NCI-H526 treated with DMSO at 0.1 percent for 48 hours (cell line): ENCODE results near the gene RNU11.
"Not testable (repeated sequence)": the region's sequence is repeated elsewhere in the genome, so short reads cannot be mapped to it uniquely, and the experiment has no call there.

Experiments used
- DNase-seq: peaks from one replicate; lab custom pipeline; 2025; lab: John Stamatoyannopoulos, UW

The RNU11 gene

DNA sequence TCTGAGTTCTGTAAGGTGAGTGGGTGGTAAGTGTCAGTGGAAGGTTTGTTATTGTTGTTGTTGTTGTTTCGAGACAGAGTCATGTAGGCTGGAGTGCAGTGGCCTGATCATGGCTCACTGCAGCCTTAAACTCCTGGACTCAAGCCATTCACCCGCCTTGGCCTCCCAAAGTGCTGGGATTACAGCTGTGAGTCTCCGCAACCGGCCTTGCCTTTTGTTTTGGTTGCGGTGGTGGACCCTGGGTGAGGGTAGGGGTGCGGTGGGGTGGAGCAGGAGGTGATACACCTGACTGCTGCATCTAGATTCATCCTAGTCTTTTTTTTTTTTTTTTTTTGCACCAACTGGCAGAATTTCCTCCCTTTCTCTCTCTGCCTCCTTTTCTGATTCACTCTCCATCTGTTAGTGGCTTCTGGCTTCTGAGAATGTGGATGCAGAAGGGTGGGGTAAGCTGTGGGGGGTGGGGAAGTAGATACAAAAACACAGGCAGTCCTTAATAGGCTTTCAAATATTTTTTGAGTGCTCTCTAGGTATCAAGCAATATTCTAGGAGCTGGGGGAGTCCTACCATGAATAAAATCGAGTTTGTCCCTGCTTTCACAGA lies 15.6 kb downstream of the RNU11 start:
- no peak for DNase-seq

DNA sequence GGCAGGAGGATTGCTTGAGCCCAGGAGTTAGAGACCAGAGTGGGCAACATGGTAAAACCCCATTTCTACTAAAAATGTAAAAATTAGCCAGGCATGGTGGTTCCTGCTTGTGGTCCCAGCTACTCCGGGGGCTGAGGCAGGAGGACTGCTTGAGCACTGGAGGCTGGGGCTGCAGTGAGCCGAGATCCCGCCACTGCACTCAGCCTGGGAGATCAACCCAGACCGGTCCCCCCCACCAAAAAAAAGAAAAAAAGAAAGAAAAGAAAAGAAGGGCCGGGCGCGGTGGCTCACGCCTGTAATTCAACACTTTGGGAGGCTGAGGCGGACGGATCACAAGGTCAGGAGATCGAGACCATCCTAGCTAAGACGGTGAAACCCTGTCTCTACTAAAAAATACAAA lies 18.4 kb downstream of the RNU11 start:
- no peak for DNase-seq

DNA sequence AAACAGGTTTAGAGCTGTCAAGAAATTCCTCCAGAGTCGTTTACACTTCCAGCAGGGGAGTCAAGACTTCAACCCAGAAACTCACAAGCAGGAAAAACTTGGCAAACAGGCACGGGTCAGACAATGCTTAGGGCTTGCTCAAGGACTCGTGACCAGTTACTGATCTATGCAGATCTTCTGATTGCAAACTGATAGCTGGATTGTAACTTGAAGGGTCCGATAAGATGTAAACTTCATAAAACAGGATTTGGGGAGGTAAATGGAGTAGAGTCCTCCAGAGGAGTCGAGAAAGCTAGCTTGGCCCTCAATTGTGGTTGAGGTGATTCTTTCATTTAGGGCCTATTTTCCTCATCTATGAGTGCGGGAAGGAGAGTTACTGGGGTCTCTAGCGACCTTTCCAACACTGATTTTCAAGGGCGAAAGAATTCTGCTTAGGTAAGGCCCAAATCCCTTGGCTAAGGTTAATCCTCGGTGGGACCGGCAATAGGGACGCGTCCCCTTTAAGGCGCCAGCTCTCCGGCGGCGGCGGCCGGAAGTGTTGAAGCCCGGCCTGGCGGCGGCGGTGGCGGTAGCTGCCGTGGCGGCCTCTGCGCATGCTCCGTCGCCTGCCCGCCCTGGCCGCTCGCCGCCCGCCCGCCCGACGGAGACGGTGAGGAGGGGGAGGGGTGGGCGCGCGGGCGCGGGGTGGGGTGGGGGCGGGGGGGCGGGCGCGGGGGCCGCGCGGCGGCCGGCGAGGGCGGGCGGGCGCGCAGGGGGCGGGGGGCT lies 20.0 kb downstream of the RNU11 start, which contains the start of gene GMEB1:
GMEB1 (plus strand) TSS at position 594 of the 765 bp plus-strand sequence. CDS start 14,829 bp downstream, outside the sequence.
- DNase-seq = peak; percentile 80

DNA sequence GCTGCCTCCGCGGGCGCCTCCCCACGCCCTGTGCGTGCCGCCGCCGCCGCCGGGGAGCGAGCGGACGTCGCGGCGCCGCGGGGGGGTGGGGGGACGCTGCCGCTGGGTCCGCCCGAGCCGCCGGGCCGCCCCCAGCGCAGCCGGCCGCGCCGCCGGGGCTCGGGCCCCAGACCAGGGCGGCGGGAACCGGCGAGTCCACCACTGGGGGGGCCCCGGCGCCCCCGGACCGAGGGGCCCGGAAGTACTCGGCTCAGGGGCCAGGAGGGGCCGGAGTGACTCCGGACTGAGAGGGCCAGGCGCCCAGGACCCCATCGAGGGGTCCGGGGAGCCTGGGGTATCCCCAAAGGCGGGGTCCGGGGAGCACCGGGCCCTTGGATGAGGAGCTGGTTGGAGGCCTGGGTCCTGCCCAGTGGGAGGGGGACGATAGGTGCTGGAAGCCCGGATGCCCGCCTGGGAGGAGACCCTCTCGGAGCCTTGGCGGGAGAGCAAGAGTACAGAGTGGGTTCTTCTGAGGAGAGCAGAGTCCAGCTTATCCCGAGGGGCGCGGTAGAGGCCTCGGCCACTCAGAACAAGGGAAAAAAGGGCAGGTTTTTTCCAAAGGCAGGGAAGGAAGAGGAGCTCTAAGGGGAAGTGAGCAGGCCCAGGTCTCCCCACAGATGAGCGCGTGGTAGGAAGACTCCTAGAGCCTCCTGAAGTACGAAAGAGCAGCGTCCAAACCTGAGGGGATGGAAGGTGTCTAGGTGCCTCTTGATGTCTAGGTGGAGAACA lies 20.7 kb downstream of the RNU11 start:
- peak; percentile 44 for DNase-seq

DNA sequence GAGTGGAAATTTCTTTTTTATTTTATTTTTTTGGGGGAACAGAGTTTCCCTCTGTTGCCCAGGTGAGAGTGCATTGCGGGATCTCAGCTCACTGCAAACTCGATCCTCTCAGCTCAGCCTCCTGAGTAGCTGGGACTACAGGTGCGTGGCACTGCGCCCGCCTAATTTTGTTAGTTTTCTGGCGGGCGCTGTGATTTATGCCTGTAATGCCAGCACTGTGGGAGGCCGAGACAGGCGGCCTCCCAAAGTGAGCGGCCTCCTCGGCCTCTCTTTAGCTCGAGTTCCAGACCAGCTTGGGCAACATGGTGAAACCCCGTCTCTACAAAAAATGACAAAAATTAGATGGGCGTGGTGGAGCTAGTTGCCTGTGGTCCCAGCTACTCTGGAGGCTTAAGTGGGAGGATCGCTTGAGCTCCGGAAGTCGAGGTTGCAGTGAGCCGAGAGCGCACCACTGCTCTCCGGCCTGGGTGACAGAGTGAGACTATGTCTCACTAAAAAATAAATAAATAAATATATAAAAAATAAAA lies 22.9 kb downstream of the RNU11 start:
- DNase-seq = no peak

DNA sequence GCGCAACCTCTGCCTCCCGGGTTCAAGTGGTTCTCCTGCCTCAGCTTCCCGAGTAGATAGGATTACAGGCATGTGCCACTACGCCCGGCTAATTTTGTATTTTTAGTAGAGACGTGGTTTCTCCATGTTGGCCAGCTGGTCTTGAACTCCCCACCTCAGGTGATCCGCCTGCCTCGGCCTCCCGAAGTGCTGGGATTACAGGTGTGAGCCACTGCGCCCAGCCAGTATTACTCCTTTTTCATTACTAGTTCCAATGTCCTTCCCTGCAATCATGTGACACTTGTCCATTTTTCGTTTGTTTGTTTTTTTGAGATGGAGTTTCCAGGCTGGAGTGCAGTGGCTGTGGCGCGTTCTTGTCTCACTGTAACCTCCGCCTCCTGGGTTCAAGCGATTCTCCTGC lies 24.6 kb downstream of the RNU11 start:
- not testable (repeated sequence) for DNase-seq

DNA sequence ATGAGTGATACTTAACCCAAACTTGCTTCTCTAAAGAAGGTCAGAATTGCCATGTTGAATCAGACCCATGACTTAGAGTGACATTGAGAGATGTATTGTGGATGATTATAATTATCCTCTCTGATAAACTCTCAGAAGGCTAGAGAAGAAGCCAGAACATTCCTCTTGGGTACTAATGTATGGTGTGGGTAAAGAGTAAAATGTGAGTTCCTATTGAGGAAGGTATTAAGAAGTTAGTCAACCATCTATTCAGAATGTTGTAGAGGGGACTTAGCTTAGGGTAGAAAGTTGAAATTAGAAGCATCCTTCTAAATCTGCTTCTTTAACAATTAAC lies 27.5 kb downstream of the RNU11 start:
- no peak for DNase-seq

DNA sequence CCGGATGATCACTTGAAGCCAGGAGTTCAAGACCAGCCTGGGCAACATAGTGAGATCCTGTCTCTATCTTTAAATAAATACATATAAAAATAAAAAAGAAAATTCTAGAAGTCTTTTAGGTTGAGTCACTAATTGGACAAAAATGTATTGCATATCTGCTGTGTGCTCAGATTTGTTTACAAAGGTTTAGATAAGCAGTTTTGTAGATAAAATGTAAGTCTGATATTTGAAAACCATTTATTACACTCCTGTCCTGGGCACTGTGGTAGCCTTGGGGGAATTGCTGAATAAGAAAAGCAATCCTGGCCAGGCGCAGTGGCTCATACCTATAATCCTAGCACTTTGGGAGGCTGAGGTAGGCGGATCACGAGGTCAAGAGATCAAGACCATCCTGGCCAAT lies 31.8 kb downstream of the RNU11 start:
- no peak for DNase-seq

DNA sequence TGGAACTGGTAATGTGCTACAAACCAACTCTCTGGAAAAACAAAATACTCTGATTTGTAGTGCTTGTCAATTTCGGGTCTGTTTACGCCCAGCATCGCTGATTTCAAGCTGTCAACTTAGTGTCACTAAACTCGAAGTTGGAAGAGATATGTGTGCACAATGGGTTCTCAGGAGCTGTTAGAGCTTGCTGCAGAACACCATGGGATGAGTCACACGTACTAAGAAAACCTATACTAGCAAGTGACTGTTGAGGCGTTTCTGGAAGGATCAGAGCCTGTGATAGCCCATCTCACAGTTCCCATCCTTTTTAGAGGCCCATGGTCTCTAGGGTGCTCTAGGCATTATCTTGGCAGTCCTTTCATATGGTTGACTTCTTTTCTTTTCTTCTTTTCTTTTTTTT lies 34.4 kb downstream of the RNU11 start:
- no peak for DNase-seq

DNA sequence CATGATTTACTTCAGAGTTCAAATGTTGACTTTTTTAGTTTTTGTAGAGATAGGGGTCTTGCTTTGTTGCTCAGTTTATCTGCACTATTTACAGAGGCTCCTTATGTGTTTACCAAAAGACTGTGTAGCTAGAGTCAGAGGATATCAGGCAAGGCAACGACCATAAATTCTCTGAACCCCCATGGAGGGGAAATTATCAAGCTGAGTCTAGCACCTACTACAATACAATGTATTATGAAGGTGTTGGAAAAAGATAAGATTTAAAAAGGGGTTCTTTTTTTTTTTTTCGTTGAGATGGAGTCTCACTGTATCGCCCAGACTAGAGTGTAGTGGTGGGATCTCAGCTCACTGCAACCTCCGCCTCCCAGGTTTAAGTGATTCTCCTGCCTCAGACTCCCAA lies 36.5 kb downstream of the RNU11 start:
- DNase-seq = no peak

DNA sequence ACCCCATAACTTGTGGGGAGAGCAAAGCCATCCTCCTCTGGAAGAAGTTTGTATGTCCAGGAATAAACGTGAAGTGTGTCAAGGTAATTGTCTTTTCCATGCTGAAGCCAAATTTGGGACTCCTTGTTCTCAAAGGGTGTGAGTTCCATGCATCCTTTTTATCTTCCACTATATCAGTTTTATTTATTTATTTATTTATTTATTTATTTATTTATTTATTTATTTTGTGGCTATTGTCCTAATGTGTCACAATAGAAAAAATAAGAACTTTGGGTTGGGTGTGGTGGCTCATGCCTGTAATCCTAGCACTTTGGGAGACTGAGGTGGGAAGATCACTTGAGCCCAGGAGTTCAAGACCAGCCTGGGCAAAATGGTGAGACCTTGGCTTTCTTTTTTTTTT lies 43.2 kb downstream of the RNU11 start:
- DNase-seq = not testable (repeated sequence)
